Liver (tissue), 9 donors: ENCODE data around the gene PPP1R2. TPM values are rescaled to one million over a fixed set of nuclear protein-coding genes. Genes with fewer than 3 reads are reported as not detected.
"Not testable (repeated sequence)": the region's sequence is repeated elsewhere in the genome, so short reads cannot be mapped to it uniquely, and the experiment has no call there.

Experiments
- DNase-seq: peaks from one replicate; pipeline ENCODE4 v3.0.0-alpha.2; 2017; ENCODE audit warnings: low spot score
- H3K27ac ChIP-seq, 2 donors: one replicate each; pipeline ENCODE4 v1.7.0; 2013; ENCODE audit warnings: inconsistent platforms in 2 of 2, low read length in 2 of 2, control low read depth in 1 of 2, low read depth in 1 of 2, mild to moderate bottlenecking in 1 of 2
- H3K27me3 ChIP-seq, 4 donors: one replicate each; pipeline versions ENCODE4 v1.6.1 to v1.7.0; 2013; ENCODE audit warnings: low read length in 3 of 4, inconsistent platforms in 1 of 4, mild to moderate bottlenecking in 1 of 4, moderate library complexity in 1 of 4; ENCODE audit not compliant: control insufficient read depth in 4 of 4, insufficient read depth in 4 of 4
- H3K36me3 ChIP-seq, 4 donors: one replicate each; pipeline versions ENCODE4 v1.6.1 to v1.7.0; 2013; ENCODE audit warnings: low read length in 3 of 4, mild to moderate bottlenecking in 3 of 4, low read depth in 1 of 4, moderate library complexity in 1 of 4; ENCODE audit not compliant: control insufficient read depth in 4 of 4, insufficient read depth in 3 of 4
- H3K4me1 ChIP-seq, 4 donors: one replicate each; pipeline versions ENCODE4 v1.6.1 to v1.7.0; 2013; ENCODE audit warnings: low read length in 3 of 4, mild to moderate bottlenecking in 3 of 4, moderate library complexity in 1 of 4; ENCODE audit not compliant: control insufficient read depth in 4 of 4, insufficient read depth in 4 of 4
- H3K4me3 ChIP-seq, 3 donors: one replicate each; pipeline versions ENCODE4 v1.6.1 to v1.7.0; 2013; ENCODE audit warnings: low read length in 3 of 3, control low read depth in 1 of 3, low read depth in 1 of 3, mild to moderate bottlenecking in 1 of 3
- H3K9ac ChIP-seq, 2 donors: one replicate each; pipeline ENCODE4 v1.7.0; 2013; ENCODE audit warnings: low read length in 2 of 2, mild to moderate bottlenecking in 2 of 2, moderate library complexity in 2 of 2, control low read depth in 1 of 2, low read depth in 1 of 2
- H3K9me3 ChIP-seq, 4 donors: one replicate each; pipeline versions ENCODE4 v1.6.1 to v1.7.0; 2013; ENCODE audit warnings: low read length in 3 of 4; ENCODE audit not compliant: control insufficient read depth in 4 of 4
- EGR1 ChIP-seq, 2 donors: IDR thresholded peaks; 2 replicates each; pipeline ENCODE4 v1.6.1; 2016 to 2018; ENCODE audit warnings: antibody characterized with exemption in 2 of 2, low read depth in 2 of 2
- FOXA1 ChIP-seq: IDR thresholded peaks from 2 replicates; pipeline ENCODE4 v1.6.1; 2016; ENCODE audit warnings: antibody characterized with exemption
- HNF4A ChIP-seq, 2 donors: conservative IDR thresholded peaks; 2 replicates each; pipeline ENCODE4 v1.6.1; 2016; ENCODE audit warnings: antibody characterized with exemption in 2 of 2, mild to moderate bottlenecking in 2 of 2
- HNF4G ChIP-seq: IDR thresholded peaks from 2 replicates; pipeline ENCODE4 v1.6.1; 2016; ENCODE audit warnings: antibody characterized with exemption
- JUND ChIP-seq, 2 donors: IDR thresholded peaks; 2 replicates each; pipeline ENCODE4 v1.6.1; 2016; ENCODE audit warnings: antibody characterized with exemption in 2 of 2
- MAX ChIP-seq: IDR thresholded peaks from 2 replicates; pipeline ENCODE4 v1.6.1; 2016; ENCODE audit warnings: antibody characterized with exemption
- NR2F2 ChIP-seq: IDR thresholded peaks from 2 replicates; pipeline ENCODE4 v1.6.1; 2016; ENCODE audit warnings: antibody characterized with exemption
- RAD21 ChIP-seq, 2 donors: IDR thresholded peaks; 2 replicates each; pipeline ENCODE4 v1.6.1; 2016; ENCODE audit warnings: antibody characterized with exemption in 2 of 2, mild to moderate bottlenecking in 2 of 2
- RXRA ChIP-seq, 2 donors: IDR thresholded peaks; 2 replicates each; pipeline ENCODE4 v1.6.1; 2017 to 2018; ENCODE audit warnings: antibody characterized with exemption in 2 of 2, mild to moderate bottlenecking in 1 of 2
- SP1 ChIP-seq: IDR thresholded peaks from 2 replicates; pipeline ENCODE4 v1.6.1; 2018; ENCODE audit warnings: antibody characterized with exemption, mild to moderate bottlenecking
- YY1 ChIP-seq: IDR thresholded peaks from 2 replicates; pipeline ENCODE4 v1.6.1; 2016; ENCODE audit warnings: antibody characterized with exemption, mild to moderate bottlenecking
- WGBS: extraction: QIAGEN DNeasy Blood & Tissue Kit; methylation state at CpG from one replicate; pipeline ENCODE4 v1.1.7; 2013; 5-methylcytosine and 5-hydroxymethylcytosine counted together
- polyA plus RNA-seq, 2 donors: library from polyadenylated mRNA; stranded (reverse) in 1 of 2; unstranded in 1 of 2; fragments of 200-250 nt in 1 of 2; fragments of >200 nt in 1 of 2; fragmentation: Nextera tagmentation in 1 of 2; extraction: Ambion mirVana in 1 of 2; gene quantifications; one replicate each; pipeline versions ENCODE4 v1.2.1 to v1.2.3, GENCODE V29; 2013 to 2015
- total RNA-seq, 2 donors: library from RNA; depleted of rRNA; stranded (reverse); fragments of >200 nt; gene quantifications; one replicate each; pipeline ENCODE4 v1.2.3, GENCODE V29; 2014
- TF ChIP-seq, protein P1 (sequence below): IDR thresholded peaks from 2 replicates; pipeline ENCODE4 v1.6.1; 2016; ENCODE audit warnings: antibody characterized with exemption
- TF ChIP-seq, protein P2 (sequence below): fragments of 150-350 bp; IDR thresholded peaks from 2 replicates; pipeline ENCODE4 v1.5.1; 2017; ENCODE audit warnings: improper control_type of control experiment, low read depth, low read length; ENCODE audit not compliant: missing input control
- TF ChIP-seq, protein P3 (sequence below): IDR thresholded peaks from 2 replicates; pipeline ENCODE4 v1.6.1; 2016; ENCODE audit warnings: antibody characterized with exemption, mild to moderate bottlenecking
- donor health status: healthy.
- donor health status: healthy.
- donor health status: healthy.
- donor health status: healthy.
- donor health status: healthy.

PPP1R2 gene
- total and polyA plus RNA-seq, 4 donors: 9.3 to 21.4 (median 16.0) TPM

GRCh38 chr3:195517030-195517429 is 26.1 kb downstream of the PPP1R2 start:
- Histone ChIP-seq H3K27ac (no peak overlapping the region), H3K9me3 (no peaks in the 10 kb centered on the region), H3K36me3 (peaks cover 1 to 13% (median 11%) of the 10 kb centered on the region in 4 donors), H3K4me1 (peaks cover 0 to 1% (median 0%) of the 10 kb centered on the region in 4 donors), H3K4me3 (no peak overlapping the region), H3K9ac (no peak overlapping the region), H3K27me3 (no peaks in the 10 kb centered on the region)
- DNase-seq: no peak
- TF ChIP-seq FOXA1: no peak
- TF ChIP-seq, protein P1, sequence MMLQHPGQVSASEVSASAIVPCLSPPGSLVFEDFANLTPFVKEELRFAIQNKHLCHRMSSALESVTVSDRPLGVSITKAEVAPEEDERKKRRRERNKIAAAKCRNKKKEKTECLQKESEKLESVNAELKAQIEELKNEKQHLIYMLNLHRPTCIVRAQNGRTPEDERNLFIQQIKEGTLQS: no peak
- no peak for TF ChIP-seq JUND (IDR thresholded peaks at IDR 0.05)
- no peak for TF ChIP-seq YY1
- no peak for TF ChIP-seq HNF4A (conservative IDR thresholded peaks at IDR 0.05)
- TF ChIP-seq MAX: no peak
- no peak for TF ChIP-seq EGR1 (IDR thresholded peaks at IDR 0.05; ENCODE audit: low read depth in 2 of 2)
- TF ChIP-seq NR2F2: no peak
- no peak for TF ChIP-seq SP1
- TF ChIP-seq, protein P2, sequence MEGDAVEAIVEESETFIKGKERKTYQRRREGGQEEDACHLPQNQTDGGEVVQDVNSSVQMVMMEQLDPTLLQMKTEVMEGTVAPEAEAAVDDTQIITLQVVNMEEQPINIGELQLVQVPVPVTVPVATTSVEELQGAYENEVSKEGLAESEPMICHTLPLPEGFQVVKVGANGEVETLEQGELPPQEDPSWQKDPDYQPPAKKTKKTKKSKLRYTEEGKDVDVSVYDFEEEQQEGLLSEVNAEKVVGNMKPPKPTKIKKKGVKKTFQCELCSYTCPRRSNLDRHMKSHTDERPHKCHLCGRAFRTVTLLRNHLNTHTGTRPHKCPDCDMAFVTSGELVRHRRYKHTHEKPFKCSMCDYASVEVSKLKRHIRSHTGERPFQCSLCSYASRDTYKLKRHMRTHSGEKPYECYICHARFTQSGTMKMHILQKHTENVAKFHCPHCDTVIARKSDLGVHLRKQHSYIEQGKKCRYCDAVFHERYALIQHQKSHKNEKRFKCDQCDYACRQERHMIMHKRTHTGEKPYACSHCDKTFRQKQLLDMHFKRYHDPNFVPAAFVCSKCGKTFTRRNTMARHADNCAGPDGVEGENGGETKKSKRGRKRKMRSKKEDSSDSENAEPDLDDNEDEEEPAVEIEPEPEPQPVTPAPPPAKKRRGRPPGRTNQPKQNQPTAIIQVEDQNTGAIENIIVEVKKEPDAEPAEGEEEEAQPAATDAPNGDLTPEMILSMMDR: no peak
- no peak for TF ChIP-seq RXRA (IDR thresholded peaks at IDR 0.05)
- WGBS: 88% methylated on average over 1 of the region's 1 CpG

GRCh38 chr3:195514610-195515235 is 28.4 kb downstream of the PPP1R2 start:
- WGBS: 97% methylated on average over 1 of the region's 1 CpG

DNA sequence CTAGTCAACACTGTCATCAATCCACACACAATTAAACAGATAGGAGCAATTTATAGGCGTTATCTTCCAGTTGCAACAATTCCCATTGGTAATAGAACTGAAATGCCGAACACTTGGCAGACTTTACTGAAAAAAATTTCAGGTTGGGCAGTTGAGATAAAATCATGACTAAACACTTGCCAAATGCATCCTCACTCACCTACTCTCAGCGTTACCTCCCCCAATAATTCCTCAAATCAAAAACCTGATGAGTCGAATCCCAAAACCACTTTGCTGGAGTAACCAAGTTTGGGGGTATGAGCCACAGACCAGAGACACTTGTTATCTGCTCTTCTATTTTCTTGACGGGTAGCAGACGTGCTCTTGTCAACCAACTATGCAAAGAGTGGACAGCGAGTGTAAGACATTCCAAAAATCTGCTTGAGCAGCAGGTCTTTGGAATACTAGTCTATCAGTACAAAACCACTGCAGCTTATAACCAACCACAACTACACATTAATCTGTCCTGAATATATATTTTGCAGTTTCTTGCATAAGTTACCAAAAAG is 30.3 kb downstream of the PPP1R2 start:
- 96% methylated on average over 7 of the region's 7 CpGs for WGBS
- DNase-seq: no peak
- peaks cover 1 to 13% (median 11%) of the 10 kb centered on the region in 4 donors for H3K36me3 ChIP-seq
- H3K27ac ChIP-seq: no peak overlapping the region
- no peaks in the 10 kb centered on the region for H3K27me3 ChIP-seq
- no peak overlapping the region for H3K4me3 ChIP-seq
- H3K4me1 ChIP-seq: no peaks in the 10 kb centered on the region
- no peaks in the 10 kb centered on the region for H3K9me3 ChIP-seq
- TF ChIP-seq HNF4G (no peak), RXRA (IDR thresholded peaks at IDR 0.05) (no peak), EGR1 (IDR thresholded peaks at IDR 0.05; ENCODE audit: low read depth in 2 of 2) (no peak), HNF4A (conservative IDR thresholded peaks at IDR 0.05) (no peak), MAX (no peak), RAD21 (IDR thresholded peaks at IDR 0.05) (no peak), SP1 (no peak)
- TF ChIP-seq, protein P3, sequence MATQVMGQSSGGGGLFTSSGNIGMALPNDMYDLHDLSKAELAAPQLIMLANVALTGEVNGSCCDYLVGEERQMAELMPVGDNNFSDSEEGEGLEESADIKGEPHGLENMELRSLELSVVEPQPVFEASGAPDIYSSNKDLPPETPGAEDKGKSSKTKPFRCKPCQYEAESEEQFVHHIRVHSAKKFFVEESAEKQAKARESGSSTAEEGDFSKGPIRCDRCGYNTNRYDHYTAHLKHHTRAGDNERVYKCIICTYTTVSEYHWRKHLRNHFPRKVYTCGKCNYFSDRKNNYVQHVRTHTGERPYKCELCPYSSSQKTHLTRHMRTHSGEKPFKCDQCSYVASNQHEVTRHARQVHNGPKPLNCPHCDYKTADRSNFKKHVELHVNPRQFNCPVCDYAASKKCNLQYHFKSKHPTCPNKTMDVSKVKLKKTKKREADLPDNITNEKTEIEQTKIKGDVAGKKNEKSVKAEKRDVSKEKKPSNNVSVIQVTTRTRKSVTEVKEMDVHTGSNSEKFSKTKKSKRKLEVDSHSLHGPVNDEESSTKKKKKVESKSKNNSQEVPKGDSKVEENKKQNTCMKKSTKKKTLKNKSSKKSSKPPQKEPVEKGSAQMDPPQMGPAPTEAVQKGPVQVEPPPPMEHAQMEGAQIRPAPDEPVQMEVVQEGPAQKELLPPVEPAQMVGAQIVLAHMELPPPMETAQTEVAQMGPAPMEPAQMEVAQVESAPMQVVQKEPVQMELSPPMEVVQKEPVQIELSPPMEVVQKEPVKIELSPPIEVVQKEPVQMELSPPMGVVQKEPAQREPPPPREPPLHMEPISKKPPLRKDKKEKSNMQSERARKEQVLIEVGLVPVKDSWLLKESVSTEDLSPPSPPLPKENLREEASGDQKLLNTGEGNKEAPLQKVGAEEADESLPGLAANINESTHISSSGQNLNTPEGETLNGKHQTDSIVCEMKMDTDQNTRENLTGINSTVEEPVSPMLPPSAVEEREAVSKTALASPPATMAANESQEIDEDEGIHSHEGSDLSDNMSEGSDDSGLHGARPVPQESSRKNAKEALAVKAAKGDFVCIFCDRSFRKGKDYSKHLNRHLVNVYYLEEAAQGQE: no peak
- H3K9ac ChIP-seq: no peak overlapping the region

More at GRCh38 chr3:195514610-195515235, 28.4 kb downstream of the PPP1R2 start:
- not testable (repeated sequence) for H3K27ac ChIP-seq, H3K9me3 ChIP-seq, H3K4me1 ChIP-seq, H3K4me3 ChIP-seq, H3K27me3 ChIP-seq, DNase-seq, H3K9ac ChIP-seq
- peaks cover 1 to 13% (median 11%) of the 10 kb centered on the region in 4 donors for H3K36me3 ChIP-seq
